ENCODE data around the gene SOHLH1. TPM values are rescaled to one million over a fixed set of nuclear protein-coding genes. Genes with fewer than 3 reads are reported as not detected.

The SOHLH1 gene
- total RNA-seq, 1 experiment from 2014 or later, result not detected

GRCh38 chr9:135744333-135745070, 45.2 kb upstream of the SOHLH1 start:
- Histone ChIP-seq H2AFZ (no peak overlapping the region), H3F3A (ENCODE audit: insufficient read depth, low read depth) (no peaks in the 10 kb centered on the region), H3K4me2 (no peak overlapping the region), H3K9me3 (ENCODE audit: insufficient read depth, low read depth) (no peaks in the 10 kb centered on the region), H3K36me3 (ENCODE audit: low read depth) (no peaks in the 10 kb centered on the region), H3K27me3 (ENCODE audit: insufficient read depth, low read depth) (peaks cover 98% of the 10 kb centered on the region), H3K27ac (no peak overlapping the region), H4K20me1 (ENCODE audit: insufficient read depth) (no peaks in the 10 kb centered on the region; the same call in 1 of the 2 replicates), H3K4me3 (no peak overlapping the region), H3K9me2 (ENCODE audit: insufficient read depth) (no peaks in the 10 kb centered on the region), H3K79me2 (ENCODE audit: low read depth) (no peaks in the 10 kb centered on the region), H3K4me1 (replicated peaks; ENCODE audit: insufficient read depth) (no peaks in the 10 kb centered on the region)
- CTCF ChIA-PET, result no interaction called here
- BruUV-seq (replicated peaks), result no TSS peak
- TF ChIP-seq EZH2 (IDR thresholded peaks at IDR 0.05; ENCODE audit: low read depth) (no peak), CTCF (conservative IDR thresholded peaks at IDR 0.05) (no peak)
- POLR2A ChIA-PET (ENCODE audit: unreplicated experiment), result no interaction called here
- no peak for DNase-seq
- intact Hi-C loops (cut with micrococcal nuclease; ENCODE audit: unreplicated experiment), result no loop called here

GRCh38 chr9:135743546-135744332, 44.5 kb upstream of the SOHLH1 start:
- BruUV-seq (replicated peaks), result no TSS peak
- CTCF ChIA-PET, result no interaction called here
- no peaks in the 10 kb centered on the region; the same call in 1 of the 2 replicates for H4K20me1 ChIP-seq (ENCODE audit: insufficient read depth)
- intact Hi-C loops (cut with micrococcal nuclease; ENCODE audit: unreplicated experiment), result no loop called here
- no peaks in the 10 kb centered on the region for H3K36me3 ChIP-seq (ENCODE audit: low read depth)
- H3F3A ChIP-seq (ENCODE audit: insufficient read depth, low read depth), result no peaks in the 10 kb centered on the region
- peaks cover 98% of the 10 kb centered on the region for H3K27me3 ChIP-seq (ENCODE audit: insufficient read depth, low read depth)
- H3K9me3 ChIP-seq (ENCODE audit: insufficient read depth, low read depth), result no peaks in the 10 kb centered on the region
- no peak for TF ChIP-seq CTCF (conservative IDR thresholded peaks at IDR 0.05)
- no peak for TF ChIP-seq EZH2 (IDR thresholded peaks at IDR 0.05; ENCODE audit: low read depth)
- no peak overlapping the region for H3K27ac ChIP-seq
- POLR2A ChIA-PET (ENCODE audit: unreplicated experiment), result no interaction called here
- DNase-seq, result no peak
- no peaks in the 10 kb centered on the region for H3K9me2 ChIP-seq (ENCODE audit: insufficient read depth)
- no peaks in the 10 kb centered on the region for H3K4me1 ChIP-seq (replicated peaks; ENCODE audit: insufficient read depth)
- H3K4me2 ChIP-seq, result no peak overlapping the region
- no peak overlapping the region for H3K4me3 ChIP-seq
- no peak overlapping the region for H2AFZ ChIP-seq
- H3K79me2 ChIP-seq (ENCODE audit: low read depth), result no peaks in the 10 kb centered on the region

- ChIA-PET POLR2A (ENCODE audit: unreplicated experiment) (no interaction called here), CTCF (no interaction called here)
- intact Hi-C loops (cut with micrococcal nuclease; ENCODE audit: unreplicated experiment), result no loop called here
- Histone ChIP-seq H3F3A (ENCODE audit: insufficient read depth, low read depth) (no peaks in the 10 kb centered on the region), H3K9me2 (ENCODE audit: insufficient read depth) (no peaks in the 10 kb centered on the region), H3K27ac (no peak overlapping the region), H2AFZ (no peak overlapping the region), H3K4me3 (no peak overlapping the region), H3K4me2 (no peak overlapping the region), H3K27me3 (ENCODE audit: insufficient read depth, low read depth) (peaks cover 98% of the 10 kb centered on the region), H3K4me1 (replicated peaks; ENCODE audit: insufficient read depth) (no peaks in the 10 kb centered on the region), H3K79me2 (ENCODE audit: low read depth) (no peaks in the 10 kb centered on the region), H4K20me1 (ENCODE audit: insufficient read depth) (peaks cover 3% of the 10 kb centered on the region; the same call in 1 of the 2 replicates), H3K9me3 (ENCODE audit: insufficient read depth, low read depth) (no peaks in the 10 kb centered on the region), H3K36me3 (ENCODE audit: low read depth) (no peaks in the 10 kb centered on the region)
- BruUV-seq (replicated peaks), result no TSS peak
- no peak for DNase-seq
- TF ChIP-seq CTCF (conservative IDR thresholded peaks at IDR 0.05) (no peak), EZH2 (IDR thresholded peaks at IDR 0.05; ENCODE audit: low read depth) (no peak)
Observed at GRCh38 chr9:135743021-135743420, 43.7 kb upstream of the SOHLH1 start.
